HT1080 (cell line): Measurements from ENCODE around the gene HS3ST1. TPM values are rescaled to one million over a fixed set of nuclear protein-coding genes. Genes with fewer than 3 reads are reported as not detected.

ENCODE experiments used
- DNase-seq: peaks from one replicate; pipeline ENCODE4 v3.0.0-alpha.2; 2015; ENCODE audit warnings: low read depth
- total RNA-seq: library from RNA; depleted of rRNA; stranded (reverse); fragments of >200 nt; shearing (Covaris generic); gene quantifications from 2 replicates; pipeline ENCODE4 v1.2.3, GENCODE V29; 2014

Gene HS3ST1
- total RNA-seq, 1 experiment from 2014 or later = 3.5 TPM

GRCh38 chr4:11435557-11435956 lies 6.9 kb upstream of the HS3ST1 start:
- DNase-seq = no peak

- DNase-seq = no peak
Measured at GRCh38 chr4:11431111-11431510, 2.4 kb upstream of the HS3ST1 start.

- DNase-seq = no peak
Measured at GRCh38 chr4:11430536-11430935, 1.8 kb upstream of the HS3ST1 start.

- DNase-seq = no peak
Measured at GRCh38 chr4:11429699-11430045, 978 bp upstream of the HS3ST1 start.

- peak; percentile 71 for DNase-seq
Measured at GRCh38 chr4:11428899-11429698, 405 bp upstream of the HS3ST1 start.

- DNase-seq = no peak
Measured at GRCh38 chr4:11427121-11427996, 1.3 kb downstream of the HS3ST1 start.

GRCh38 chr4:11426731-11427120 lies 2.0 kb downstream of the HS3ST1 start:
- no peak for DNase-seq

GRCh38 chr4:11426003-11426402 lies 2.7 kb downstream of the HS3ST1 start:
- DNase-seq = no peak

- no peak for DNase-seq
Measured at GRCh38 chr4:11424856-11425255, 3.8 kb downstream of the HS3ST1 start.

GRCh38 chr4:11424000-11424399 lies 4.7 kb downstream of the HS3ST1 start:
- peak; percentile 27 for DNase-seq

GRCh38 chr4:11423465-11423864 lies 5.2 kb downstream of the HS3ST1 start:
- no peak for DNase-seq

GRCh38 chr4:11421116-11421515 lies 7.6 kb downstream of the HS3ST1 start:
- DNase-seq = peak; percentile 13

GRCh38 chr4:11420327-11420726 lies 8.4 kb downstream of the HS3ST1 start:
- DNase-seq = no peak

GRCh38 chr4:11418610-11419009 lies 10.1 kb downstream of the HS3ST1 start:
- DNase-seq = peak; percentile 41

GRCh38 chr4:11416767-11417113 lies 12.0 kb downstream of the HS3ST1 start:
- no peak for DNase-seq

GRCh38 chr4:11416071-11416766 lies 12.5 kb downstream of the HS3ST1 start:
- DNase-seq = no peak

- no peak for DNase-seq
Measured at GRCh38 chr4:11415409-11416070, 13.2 kb downstream of the HS3ST1 start.

GRCh38 chr4:11412211-11412610 lies 16.5 kb downstream of the HS3ST1 start:
- no peak for DNase-seq

- no peak for DNase-seq
Measured at GRCh38 chr4:11409632-11410031, 19.1 kb downstream of the HS3ST1 start.

GRCh38 chr4:11408233-11408967 lies 20.3 kb downstream of the HS3ST1 start:
- DNase-seq = peak; percentile 2

- no peak for DNase-seq
Measured at GRCh38 chr4:11407551-11407950, 21.1 kb downstream of the HS3ST1 start.
